Mammary epithelial cell (primary cell): ENCODE measurements around the gene YBX2.

ENCODE experiments used
- CTCF ChIP-seq, 2 donors: IDR thresholded peaks in 1 of 2; conservative IDR thresholded peaks in 1 of 2; 2 replicates each; pipeline ENCODE4 v1.5.1; 2011 to 2012; ENCODE audit warnings: inconsistent platforms in 2 of 2, low read length in 2 of 2, mild to moderate bottlenecking in 2 of 2, control low read depth in 1 of 2, low read depth in 1 of 2; ENCODE audit not compliant: insufficient read depth in 1 of 2; ENCODE audit errors: extremely low read depth in 1 of 2
- EZH2 ChIP-seq: IDR thresholded peaks from 2 replicates; pipeline ENCODE4 v1.6.1; 2012; ENCODE audit warnings: low read length, inconsistent platforms, borderline replicate concordance

DNA sequence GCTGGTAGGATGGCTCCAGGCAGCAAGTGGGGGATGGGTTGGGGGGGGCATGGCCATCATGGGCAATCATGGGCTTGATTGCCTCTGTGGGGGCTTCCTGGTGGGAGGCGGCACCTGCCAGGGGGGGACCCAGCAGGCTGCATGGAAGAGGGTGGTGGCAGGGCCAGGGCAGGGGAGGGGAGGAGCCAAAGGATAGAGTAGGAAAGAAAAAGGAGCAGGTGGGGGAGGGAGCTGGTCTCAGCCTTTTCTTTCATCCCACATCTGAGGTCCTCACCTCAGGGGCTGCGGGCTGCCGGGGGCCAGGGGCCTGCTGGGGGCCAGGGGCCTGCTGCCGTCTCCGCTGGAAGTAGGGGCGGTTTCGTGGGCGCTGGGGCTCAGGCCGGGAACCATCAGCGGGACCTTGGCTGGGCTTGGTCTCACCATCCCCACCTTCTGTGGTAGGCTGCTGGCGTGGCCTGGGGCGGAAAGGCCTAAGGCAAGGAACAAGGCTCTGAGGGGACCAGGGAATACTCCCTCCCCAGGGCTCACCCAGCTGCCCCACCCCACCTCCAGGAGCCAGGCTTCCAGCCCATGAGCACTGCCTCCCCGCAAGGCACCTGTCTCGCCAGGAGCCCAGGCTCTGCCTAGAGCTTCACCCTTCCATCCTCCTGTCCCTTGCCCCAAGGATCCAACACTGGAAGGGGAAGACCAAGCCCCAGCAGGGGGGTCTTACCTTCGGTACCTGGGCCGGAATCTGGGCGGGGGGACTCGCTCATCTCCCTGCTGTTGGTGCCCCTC lies 5.0 kb downstream of the YBX2 start:
- TF ChIP-seq CTCF (conservative IDR thresholded peaks at IDR 0.05 in 1 of 2, IDR thresholded peaks at IDR 0.05 in 1 of 2; ENCODE audit: extremely low read depth in 1 of 2, insufficient read depth in 1 of 2, low read depth in 1 of 2, low read length in 2 of 2) (no peak), EZH2 (no peak)
